Umbilical cord (tissue), 2 donors: ENCODE results near the gene CAMKV. TPM values are rescaled to one million over a fixed set of nuclear protein-coding genes. Genes with fewer than 3 reads are reported as not detected.
"Not testable (repeated sequence)": the region's sequence is repeated elsewhere in the genome, so short reads cannot be mapped to it uniquely, and the experiment has no call there.

Experiments used
- DNase-seq: peaks from one replicate; pipeline ENCODE4 v3.0.0-alpha.2; 2015; ENCODE audit warnings: low spot score
- total RNA-seq: library from RNA; depleted of rRNA; stranded (reverse); fragments of >200 nt; gene quantifications from one replicate; pipeline ENCODE4 v1.2.3, GENCODE V29; 2014; ENCODE audit warnings: low replicate concordance; ENCODE audit not compliant: insufficient read depth

Gene CAMKV
- 0.72 TPM for total RNA-seq

- DNase-seq: no peak
Observed at GRCh38 chr3:49869525-49870126, at the start of gene CAMKV. TSS of gene CAMKV (minus strand) at chr3:49869906. CDS start at chr3:49862388, 7,518 bp downstream.

GRCh38 chr3:49917806-49918590 is 48.3 kb upstream of the CAMKV start:
- DNase-seq: not testable (repeated sequence)

GRCh38 chr3:49916686-49917085 is 47.0 kb upstream of the CAMKV start:
- no peak for DNase-seq

GRCh38 chr3:49914906-49915305 is 45.2 kb upstream of the CAMKV start:
- DNase-seq: peak; percentile 32

GRCh38 chr3:49912881-49913281 is 43.2 kb upstream of the CAMKV start:
- DNase-seq: no peak

- no peak for DNase-seq
Observed at GRCh38 chr3:49911611-49912010, 41.9 kb upstream of the CAMKV start.

GRCh38 chr3:49911124-49911420 is 41.4 kb upstream of the CAMKV start:
- DNase-seq: no peak

- DNase-seq: no peak
Observed at GRCh38 chr3:49910409-49911123, 40.9 kb upstream of the CAMKV start.

- DNase-seq: no peak
Observed at GRCh38 chr3:49908373-49909199, 38.9 kb upstream of the CAMKV start.

- DNase-seq: peak; percentile 55
Observed at GRCh38 chr3:49906073-49906743, 36.5 kb upstream of the CAMKV start.

GRCh38 chr3:49904448-49904847 is 34.7 kb upstream of the CAMKV start:
- not testable (repeated sequence) for DNase-seq

GRCh38 chr3:49903451-49904424 is 34.0 kb upstream of the CAMKV start, which contains the start of gene MST1R:
TSS of gene MST1R (minus strand) at chr3:49903873. CDS start at chr3:49903609, 264 bp downstream.
- DNase-seq: peak; percentile 62

GRCh38 chr3:49902511-49903345 is 33.0 kb upstream of the CAMKV start:
- no peak for DNase-seq

GRCh38 chr3:49901366-49902339 is 31.9 kb upstream of the CAMKV start:
- DNase-seq: peak; percentile 11

GRCh38 chr3:49900491-49901153 is 30.9 kb upstream of the CAMKV start:
- no peak for DNase-seq

- no peak for DNase-seq
Observed at GRCh38 chr3:49899815-49900214, 30.1 kb upstream of the CAMKV start.

- DNase-seq: no peak
Observed at GRCh38 chr3:49898991-49899390, 29.3 kb upstream of the CAMKV start.
